ENCODE data around the gene SAMD10.
A peak's percentile ranks its signal among the peaks of the same experiment; 100 is the strongest.

SAMD10 gene

GRCh38 chr20:63942250-63942951 lies 37.0 kb downstream of the SAMD10 start (continued):
- TF ChIP-seq OSR2 (tag by site-specific recombination; IDR thresholded peaks at IDR 0.05) (no peak), ZNF768 (tag by site-specific recombination; IDR thresholded peaks at IDR 0.05) (no peak), ZNF580 (tag by site-specific recombination; IDR thresholded peaks at IDR 0.05) (no peak), ZNF777 (tag by site-specific recombination; IDR thresholded peaks at IDR 0.05; ENCODE audit: borderline replicate concordance) (no peak), KLF10 (tag by site-specific recombination; IDR thresholded peaks at IDR 0.05) (peak; percentile 73), ZNF555 (tag by site-specific recombination; conservative IDR thresholded peaks at IDR 0.05) (no peak), ZNF664 (tag by site-specific recombination; IDR thresholded peaks at IDR 0.05) (no peak), ZNF624 (tag by site-specific recombination; IDR thresholded peaks at IDR 0.05) (no peak), ZNF518A (tag by site-specific recombination; conservative IDR thresholded peaks at IDR 0.05; ENCODE audit: low read depth) (no peak), ZNF692 (tag by site-specific recombination; IDR thresholded peaks at IDR 0.05) (no peak), ZNF558 (tag by site-specific recombination; IDR thresholded peaks at IDR 0.05) (no peak), ZNF37A (tag by site-specific recombination; IDR thresholded peaks at IDR 0.05) (no peak), PRDM6 (tag by site-specific recombination; IDR thresholded peaks at IDR 0.05) (no peak), ZNF76 (tag by site-specific recombination; IDR thresholded peaks at IDR 0.05; ENCODE audit: borderline replicate concordance, low read depth) (peak; percentile 24; the same call in 1 of the 2 replicates), ZSCAN30 (tag by site-specific recombination; IDR thresholded peaks at IDR 0.05) (no peak), ZNF510 (tag by site-specific recombination; IDR thresholded peaks at IDR 0.05; ENCODE audit: insufficient replicate concordance) (no peak), ZNF221 (tag by site-specific recombination; IDR thresholded peaks at IDR 0.05; ENCODE audit: borderline replicate concordance) (no peak), ZNF792 (tag by site-specific recombination; IDR thresholded peaks at IDR 0.05) (no peak), GLIS2 (tag by site-specific recombination; IDR thresholded peaks at IDR 0.05) (peak; percentile 61; the same call in 1 of the 2 replicates), ZNF701 (tag by site-specific recombination; IDR thresholded peaks at IDR 0.05) (no peak), ZNF114 (tag by site-specific recombination; IDR thresholded peaks at IDR 0.05) (no peak)
